Measurements from ENCODE around the gene DIAPH3. TPM values are rescaled to one million over a fixed set of nuclear protein-coding genes. Genes with fewer than 3 reads are reported as not detected.

Gene DIAPH3
- total RNA-seq, 1 donor from 2014 or later = 1.0 TPM

DNA sequence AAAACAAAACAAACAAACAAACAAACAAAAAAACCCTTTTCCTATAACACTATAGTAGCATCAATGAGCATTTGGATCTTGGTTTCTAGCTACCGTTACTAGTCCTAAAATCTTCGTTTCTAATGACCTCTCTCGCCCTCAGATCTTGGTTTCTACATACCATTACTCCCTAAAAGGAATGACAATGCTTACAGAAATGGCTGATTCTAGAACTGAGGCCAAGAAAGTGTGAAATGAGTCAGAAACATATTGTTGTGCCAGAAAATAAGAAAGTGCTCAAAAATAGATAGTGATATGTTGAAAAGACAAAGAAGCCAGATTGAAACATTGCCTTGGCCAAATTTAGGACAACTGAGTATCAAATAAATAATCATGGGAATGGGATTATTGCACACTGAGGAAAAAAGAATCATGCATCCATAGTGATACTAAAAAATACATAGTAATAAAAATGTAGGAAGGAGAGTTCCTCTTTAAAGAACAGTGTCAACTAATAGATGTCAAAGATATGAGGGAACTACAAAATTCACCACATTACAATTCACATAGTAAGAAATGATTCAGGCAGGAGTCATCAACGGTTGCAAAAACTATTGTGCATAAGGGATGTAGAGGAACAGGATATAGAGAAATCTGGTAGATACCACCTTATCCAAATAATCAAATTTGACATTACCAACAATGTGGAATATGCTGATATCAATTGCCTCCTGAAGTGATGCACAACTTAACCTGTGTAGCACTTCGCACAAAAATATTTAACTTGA is 386.6 kb downstream of the DIAPH3 start:
- DNase-seq (ENCODE audit: low spot score) = no peak

DNA sequence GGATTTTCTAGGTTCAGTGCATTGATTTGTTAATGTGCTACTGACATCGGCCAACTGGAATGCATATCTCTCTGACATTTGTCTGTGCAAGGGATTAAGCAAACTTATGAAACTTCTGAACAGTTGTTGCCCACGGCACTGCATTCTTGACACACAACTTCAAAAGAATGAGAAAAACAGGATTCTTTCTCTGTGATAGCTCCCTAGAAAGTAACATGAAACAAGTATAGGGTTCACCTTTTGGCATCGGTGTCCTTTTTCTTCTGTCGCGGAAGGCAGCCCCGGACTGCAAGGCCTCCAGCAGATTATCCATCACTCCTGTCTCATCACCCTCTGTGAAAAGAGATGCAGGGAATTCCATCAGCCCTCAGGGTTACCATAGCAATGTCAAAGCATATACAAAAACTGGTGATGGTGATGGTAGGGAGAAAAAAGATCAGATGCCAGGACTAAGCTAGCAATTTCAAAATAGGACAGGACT is 389.2 kb downstream of the DIAPH3 start:
- DNase-seq (ENCODE audit: low spot score) = no peak

DNA sequence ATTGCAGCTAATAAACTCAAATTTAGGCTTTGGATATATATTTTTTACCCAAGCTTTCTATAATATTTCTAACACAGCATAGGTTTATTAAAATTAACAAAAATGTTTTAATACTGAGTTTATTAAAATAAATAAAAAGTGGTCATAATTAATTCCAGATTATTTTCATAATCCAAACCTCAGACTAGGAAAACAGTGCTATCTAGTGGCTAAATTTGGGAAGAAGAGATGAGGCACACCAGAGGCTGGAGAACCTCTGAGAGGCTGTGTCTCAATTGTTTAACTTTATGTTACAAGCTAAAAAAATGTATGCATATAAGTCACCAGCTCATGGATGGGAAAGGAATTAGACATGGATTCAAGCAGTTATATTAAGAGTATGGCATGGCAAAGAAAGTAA is 392.5 kb downstream of the DIAPH3 start:
- DNase-seq (ENCODE audit: low spot score) = no peak

DNA sequence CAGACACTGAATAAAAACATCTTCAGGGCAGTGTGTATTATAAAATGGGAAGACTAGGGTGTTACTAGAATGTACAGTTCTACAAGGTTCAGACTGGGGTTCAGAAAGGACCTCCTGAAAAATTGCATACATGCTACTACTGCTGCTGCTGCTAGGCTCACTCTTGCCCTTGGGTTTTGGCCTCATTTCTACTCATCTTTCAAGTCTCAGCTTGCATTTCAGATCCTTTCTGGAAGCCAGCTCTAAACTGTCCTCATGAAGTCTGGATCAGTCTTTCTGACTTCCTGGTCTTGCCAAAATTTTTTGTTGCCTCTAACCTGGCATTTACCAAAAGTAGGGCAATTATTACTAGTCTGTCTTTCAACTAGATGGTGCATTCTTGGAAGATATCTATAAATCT is 393.3 kb downstream of the DIAPH3 start:
- no peak for DNase-seq (ENCODE audit: low spot score)

DNA sequence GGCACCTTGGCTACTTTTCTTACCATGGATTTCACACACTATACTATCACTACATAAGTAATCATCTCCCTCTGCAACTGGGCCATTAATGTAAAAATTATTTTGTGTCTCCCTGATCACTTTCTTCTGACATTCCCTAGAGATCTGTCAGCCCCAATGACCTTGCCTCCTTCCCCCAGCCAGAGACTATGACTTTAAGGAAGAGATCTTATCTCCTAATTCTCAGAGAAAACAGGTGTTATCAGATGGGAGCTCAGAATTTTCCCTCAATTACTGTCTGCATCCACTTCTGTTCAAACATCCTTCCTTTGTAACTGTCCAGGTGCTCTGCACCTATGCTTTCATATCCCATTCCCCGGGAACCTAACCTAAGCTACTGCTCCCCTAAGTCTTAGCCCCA is 397.5 kb downstream of the DIAPH3 start:
- no peak for DNase-seq (ENCODE audit: low spot score)

DNA sequence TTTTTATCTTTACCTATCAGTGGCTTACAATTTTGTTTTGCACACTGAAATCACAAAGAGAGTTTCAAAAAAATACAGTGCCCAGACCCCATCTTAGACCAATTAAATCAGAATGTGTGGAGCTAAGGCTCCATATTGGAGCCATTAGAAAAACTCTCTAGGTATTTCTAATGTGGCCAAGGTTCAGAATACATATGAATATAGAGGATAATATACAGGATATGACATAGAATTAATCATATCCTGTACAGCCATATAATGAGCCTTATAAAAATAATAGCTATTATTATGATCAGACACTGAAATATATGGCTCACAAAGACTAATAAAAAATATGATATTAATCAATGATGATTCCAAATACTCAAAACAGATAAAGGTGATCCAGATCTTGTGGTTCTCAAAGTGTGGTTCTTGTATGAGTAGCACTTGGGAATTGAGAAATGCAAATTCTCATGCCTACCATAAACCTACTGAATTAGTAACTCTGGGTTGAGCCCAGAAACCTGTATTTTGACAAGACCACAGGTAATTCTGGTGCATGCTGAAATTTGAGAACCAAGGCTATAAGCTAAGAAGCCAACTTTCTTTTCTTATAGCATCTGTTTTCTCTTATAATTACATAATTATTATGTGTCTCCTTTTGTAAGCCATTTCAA is 408.0 kb downstream of the DIAPH3 start:
- DNase-seq (ENCODE audit: low spot score) = no peak

DNA sequence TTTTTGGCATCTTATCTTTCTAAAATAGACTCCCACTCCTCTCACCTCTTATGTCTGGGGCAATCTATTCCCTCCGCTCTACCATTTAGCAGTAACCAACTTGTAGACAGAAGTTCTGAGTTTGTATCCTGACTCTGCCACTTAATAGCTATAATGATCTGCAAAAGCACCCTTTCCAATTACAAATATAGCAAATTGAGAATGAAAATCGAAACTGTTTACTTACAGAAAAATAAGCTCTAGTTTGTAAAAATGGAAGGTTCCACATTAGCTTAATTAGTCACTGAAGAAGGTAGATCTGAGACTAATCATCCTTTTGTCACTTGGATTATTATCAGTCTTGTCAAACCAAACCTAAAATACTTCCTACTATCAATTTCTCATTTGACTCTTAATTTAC is 409.3 kb downstream of the DIAPH3 start:
- no peak for DNase-seq (ENCODE audit: low spot score)

DNA sequence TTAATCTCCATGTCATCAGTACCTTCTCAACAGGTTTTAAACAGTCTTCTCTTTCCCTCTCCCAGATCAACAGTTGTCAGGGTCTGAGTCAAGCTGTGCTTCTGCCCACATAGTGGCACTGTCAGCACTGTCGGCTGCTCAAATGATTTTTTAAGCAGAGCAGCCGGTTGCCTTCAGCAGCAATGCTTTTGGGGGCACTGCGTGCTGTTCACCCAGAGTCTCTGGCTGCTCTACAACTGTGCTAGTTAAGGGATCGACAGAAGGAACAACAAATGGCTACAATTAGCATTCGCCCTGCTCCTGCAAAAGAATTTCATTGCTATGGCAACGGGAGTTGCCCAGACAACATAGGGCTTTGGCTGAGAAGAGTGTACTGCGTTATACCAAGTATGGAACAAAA is 412.9 kb downstream of the DIAPH3 start:
- DNase-seq (ENCODE audit: low spot score) = no peak

DNA sequence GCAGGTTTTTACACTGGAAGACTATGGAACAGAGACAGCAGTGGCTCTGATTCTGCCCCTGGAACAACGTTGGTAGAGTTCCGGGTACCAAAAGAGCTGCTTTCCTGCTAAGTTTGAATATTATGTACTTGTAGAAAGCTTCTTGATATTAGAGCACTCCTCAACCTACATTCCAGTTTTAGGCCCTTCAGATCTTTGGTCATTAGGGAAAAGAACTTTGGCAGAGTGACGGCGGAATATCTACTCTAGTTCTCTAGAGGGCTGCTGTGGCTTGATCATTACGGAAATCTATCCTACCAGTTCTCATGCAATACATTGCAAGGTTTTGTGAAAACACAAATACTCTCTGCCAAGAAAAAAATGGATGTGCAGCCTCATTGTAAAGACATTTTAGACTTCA is 415.7 kb downstream of the DIAPH3 start:
- no peak for DNase-seq (ENCODE audit: low spot score)

DNA sequence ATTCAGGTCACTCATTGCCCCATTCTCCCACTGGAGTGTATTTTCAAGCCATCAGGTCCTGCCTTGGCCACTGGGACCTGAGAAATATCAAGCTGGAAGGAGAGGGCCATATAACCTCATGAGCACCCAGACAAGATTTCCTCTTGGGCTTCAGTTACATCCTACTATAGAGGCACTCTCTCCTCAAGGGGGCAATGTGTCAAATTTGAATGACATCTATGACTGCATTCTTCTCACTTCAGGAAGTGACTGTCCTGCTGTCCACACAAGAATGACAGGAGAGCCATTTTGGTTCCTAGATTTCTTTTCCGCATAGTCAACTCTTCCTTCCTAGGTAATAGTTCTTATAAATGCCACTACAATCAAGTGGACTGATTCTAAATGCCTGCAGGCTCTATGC is 416.2 kb downstream of the DIAPH3 start:
- DNase-seq (ENCODE audit: low spot score) = no peak

DNA sequence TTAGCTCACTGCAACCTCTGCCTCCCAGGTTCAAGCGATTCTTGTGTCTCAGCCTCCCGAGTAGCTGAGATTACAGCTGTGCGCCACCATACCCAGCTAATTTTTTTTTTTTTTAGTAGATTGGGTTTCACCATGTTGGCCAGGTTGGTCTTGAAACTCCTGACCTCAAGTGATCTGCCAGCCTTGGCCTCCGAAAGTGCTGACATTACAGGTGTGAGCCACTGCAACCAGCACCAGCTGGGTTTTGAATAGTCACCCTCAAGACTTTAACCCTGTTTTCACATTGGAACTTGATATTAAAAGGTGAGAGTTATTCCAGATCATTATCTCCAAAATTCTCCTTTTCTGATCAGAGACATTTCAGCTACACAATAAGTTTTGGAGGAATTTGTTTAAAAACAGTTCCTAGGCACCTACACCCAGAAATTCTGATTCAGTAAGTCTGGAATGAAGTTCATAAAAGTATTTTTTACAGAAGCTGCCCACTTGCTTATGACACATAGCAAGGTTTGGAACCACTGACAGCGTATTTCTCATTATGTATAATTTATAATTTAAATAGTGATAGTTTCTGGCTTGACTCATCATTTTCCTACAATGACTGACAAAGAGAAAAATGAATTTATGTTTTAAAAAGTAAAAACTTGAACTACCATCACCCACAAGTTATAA is 417.3 kb downstream of the DIAPH3 start:
- no peak for DNase-seq (ENCODE audit: low spot score)

DNA sequence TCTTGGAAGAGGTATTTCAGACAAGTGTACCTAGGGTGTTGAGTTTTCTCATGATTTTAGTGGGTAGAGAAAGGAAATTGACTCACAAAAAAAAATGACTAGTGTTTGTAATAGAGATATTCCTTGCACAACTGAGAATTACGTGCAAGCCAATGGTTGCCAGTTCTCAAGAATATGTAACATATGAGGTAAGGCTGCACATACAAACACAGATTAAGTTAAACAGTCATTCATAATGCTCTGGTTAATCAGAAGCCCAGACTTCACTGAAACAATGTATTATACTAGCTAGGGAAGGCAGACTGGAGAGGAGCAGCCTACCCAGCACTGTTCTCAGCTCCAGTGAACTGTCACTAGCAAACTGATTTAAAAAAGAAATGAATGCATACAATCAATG is 418.3 kb downstream of the DIAPH3 start:
- DNase-seq (ENCODE audit: low spot score) = no peak

DNA sequence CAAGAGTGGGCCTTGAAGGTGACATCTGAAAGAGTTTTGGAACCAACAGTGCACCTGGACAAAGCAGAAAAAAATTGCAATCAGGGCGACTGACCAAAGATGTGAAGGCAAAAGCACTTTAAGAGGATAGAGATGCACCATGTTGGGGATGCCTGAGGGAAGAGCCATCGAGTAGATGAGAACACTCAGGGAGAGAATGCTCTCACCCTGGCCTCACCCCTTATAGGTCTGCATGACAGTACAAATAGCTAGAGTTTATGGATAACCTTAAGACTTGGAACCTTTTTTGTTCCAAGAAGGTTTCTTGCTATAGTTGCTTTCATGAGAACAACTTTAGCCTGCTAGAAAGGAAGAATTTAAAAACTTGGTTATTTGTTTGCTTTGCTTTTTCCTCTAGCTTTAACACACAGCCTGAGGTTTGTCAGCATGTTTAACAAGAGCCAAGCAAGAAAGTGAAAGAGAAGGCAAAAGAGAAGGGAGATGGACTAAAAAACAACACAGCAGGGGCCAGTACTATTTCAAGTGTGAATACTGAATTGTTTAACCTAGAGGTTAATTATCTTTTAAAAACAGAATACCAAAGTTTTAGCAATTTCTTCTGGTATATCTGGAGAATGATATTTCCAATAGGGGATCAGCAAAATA is 418.9 kb downstream of the DIAPH3 start:
- no peak for DNase-seq (ENCODE audit: low spot score)

DNA sequence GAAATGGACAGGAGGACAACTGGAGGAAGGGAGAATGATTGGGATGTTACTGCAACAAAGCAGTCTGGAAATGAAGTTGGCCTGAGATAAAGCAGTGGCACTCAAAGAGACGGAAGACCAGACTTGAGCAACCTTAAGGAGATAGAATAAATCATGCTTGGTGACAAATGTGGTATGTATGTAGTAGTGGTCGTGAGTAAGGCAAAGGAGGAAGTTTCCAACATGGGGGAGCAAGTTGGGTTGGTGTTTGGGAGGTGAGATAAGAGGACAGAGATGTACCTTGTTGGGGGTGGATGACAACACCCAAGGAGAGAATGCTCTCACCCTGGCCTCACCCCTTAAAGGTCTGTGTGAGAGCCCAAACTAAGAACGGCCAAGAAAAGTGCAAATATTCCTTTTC is 420.5 kb downstream of the DIAPH3 start:
- no peak for DNase-seq (ENCODE audit: low spot score)

DNA sequence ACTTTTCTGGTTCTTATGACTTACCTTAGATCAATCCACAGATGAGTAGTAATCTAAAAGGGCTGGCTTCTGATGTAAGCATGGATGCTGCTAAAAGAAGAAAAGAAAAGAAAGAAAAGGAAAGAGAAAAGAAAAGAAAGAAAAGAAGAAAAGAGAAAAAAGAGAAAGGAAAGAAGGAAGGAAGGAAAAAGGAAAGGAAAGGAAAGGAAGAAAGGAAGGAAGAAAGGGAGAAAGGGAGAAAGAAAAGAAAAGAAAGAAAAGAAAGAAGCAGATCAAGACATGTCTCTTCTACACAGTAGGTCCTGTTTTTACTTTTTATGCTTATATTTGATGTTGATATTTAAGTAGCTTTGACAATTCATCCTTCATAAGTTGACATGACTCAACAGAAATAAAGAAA is 421.3 kb downstream of the DIAPH3 start:
- DNase-seq (ENCODE audit: low spot score) = no peak

DNA sequence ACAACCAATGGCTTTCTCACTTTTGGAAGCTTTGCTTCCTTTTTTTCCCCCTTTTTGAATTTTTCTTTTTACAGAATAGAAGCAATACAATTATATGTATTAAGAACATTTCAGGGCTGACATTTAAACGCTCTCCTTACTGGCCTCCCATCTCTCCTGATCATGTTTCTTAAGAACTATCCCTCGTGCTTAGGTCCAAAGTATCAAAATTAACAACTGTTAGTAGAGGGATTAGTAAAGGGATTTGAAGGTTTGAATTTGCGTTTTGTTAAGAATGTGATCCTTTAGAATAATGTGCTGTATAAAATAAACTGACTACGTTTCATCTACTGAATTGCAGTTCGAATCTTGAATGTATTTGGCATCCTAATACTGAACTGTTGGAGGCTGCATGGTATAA is 424.8 kb downstream of the DIAPH3 start:
- DNase-seq (ENCODE audit: low spot score) = no peak

DNA sequence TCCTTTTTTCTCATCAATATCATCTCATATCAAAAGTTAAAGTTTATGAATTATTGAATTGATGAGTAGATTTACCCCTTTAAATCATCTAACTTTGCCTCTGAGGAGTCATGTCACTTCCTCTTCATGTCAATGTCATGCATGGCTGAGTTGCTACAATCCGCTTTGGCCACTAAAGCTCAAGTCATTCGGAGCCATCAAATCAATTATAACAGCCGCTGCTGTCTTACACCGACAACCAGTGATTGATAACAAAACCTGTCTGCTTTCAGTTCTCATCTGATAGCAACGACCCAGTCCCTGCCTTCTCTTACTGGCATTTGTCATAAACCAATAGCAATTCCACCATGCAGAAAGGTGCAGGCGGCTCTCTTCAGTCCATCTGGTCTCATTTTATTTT is 429.3 kb downstream of the DIAPH3 start:
- DNase-seq (ENCODE audit: low spot score) = no peak

DNA sequence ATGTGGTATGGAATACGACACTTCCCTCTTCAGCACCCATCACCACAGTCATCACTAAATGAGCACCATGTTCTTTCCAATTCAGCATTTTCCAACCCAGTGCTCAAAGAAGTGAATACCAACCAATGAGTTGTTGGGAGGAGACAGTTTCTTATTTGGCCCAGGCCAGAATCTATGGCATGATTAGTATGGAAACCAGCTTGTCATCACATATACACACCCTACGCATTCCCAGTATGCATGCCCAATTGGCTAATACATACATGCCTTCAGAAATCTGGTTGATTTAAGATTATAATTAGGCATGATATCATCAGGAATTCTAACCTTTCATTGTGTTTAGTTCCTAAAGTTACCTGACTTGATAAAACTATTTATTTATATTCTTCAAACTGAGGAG is 430.0 kb downstream of the DIAPH3 start:
- DNase-seq (ENCODE audit: low spot score) = no peak

DNA sequence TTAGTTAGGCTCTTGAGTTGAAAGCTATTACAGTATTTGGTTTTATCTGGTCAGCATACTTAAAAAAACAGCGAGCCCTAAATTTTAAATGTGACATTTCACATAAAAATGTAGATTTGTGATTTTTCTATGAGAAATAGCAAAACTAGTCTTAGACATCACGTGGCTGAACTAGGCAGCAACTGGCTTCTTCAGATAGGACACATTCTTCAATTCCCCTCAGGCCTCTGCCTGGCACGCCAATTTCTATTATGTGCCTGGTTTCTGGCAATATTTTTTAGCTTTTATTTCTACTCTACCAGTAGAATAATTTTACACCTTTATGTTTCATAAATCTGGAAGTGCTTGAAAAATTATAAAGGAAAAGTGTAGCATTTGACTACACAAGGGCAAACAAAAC is 433.7 kb downstream of the DIAPH3 start:
- DNase-seq (ENCODE audit: low spot score) = no peak

DNA sequence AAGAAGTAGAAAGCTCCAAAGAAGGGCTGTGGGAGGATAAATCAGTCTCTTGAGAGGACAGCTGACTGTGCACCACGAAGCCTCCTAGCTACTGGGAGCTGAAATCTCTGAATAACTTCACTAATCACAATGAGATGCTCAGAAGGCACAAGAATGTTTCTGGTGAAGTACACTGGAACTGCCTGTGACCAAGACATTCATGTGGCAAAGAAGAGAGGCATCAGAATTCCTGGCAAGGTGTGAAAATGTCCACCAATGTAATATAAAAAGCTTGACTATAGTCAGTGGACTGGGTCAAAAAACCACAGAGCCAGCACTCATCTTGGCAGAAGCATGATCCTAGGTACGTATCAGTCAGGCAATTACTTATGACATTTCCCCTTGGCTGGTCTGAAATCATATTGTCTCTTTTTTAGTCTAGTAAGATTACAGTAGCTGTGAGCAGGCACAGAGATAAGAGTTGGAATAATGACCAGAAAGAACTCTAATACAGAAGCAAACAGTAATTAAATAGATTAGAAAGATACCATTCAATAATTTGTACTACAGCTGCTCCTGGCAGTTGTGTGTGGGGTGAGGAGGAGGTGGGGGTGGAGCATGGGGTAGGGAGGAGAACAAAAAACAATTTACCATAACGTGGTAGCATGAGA is 434.7 kb downstream of the DIAPH3 start:
- DNase-seq (ENCODE audit: low spot score) = no peak

DNA sequence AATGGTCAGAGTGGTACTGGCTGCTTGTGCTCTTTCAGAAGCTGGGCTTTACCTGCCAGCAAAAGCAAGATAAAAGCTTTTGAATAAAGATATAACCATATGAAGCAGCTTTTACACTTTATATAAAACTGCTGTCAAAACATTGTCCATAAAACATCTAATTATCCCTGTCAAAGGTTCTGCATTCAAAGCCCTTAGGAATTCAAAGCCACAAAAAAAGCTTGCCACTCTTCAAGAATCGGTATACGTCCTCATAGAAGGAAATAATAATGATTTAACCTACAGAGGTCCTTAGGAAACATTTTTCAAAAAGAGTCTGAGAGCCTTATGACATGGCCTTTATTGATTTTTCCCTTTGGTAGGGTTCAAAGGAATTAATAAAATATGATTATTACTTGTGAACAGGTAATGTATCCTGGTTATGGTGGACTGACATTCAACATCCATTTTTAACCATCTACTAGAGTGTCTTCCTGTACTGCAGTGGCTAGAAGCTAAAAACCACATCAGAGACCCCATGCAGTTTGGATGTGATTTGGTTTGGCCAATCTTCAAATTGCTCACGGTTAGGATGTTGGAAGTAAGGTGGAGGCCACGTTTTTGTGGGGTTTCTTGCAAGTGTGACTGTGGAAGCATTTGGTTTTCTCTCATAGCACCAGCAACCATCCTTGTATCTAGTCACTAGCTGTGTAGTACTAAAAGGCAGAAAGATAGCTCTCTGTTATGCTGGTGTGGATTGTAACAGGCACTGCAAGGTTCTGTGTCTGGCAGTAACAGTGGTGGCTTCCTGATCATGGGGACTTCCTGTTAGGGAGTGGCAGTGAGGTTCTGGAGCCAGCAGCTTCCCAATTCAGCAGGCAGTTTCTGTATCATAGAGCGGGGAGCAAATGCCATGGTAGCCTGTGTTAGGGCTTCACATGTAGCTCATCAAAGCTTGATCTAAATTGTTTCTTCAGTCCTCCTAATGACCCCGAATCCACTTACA is 441.5 kb downstream of the DIAPH3 start:
- no peak for DNase-seq (ENCODE audit: low spot score)
